ENCODE measurements around the gene SGMS1.

- TF ChIP-seq CTCF (IDR thresholded peaks at IDR 0.05; ENCODE audit: insufficient read depth, low read depth, low read length) (no peak), EZH2 (IDR thresholded peaks at IDR 0.05; ENCODE audit: insufficient read depth, low read length) (no peak)
These were observed 106.1 kb downstream of the SGMS1 start for GRCh38 chr10:50517626-50518025.
